NT2/D1 (cell line): ENCODE data around the gene DAB2.

Source experiments
- SUZ12 ChIP-seq: IDR thresholded peaks from 2 replicates; pipeline ENCODE4 v1.6.1; 2011; ENCODE audit not compliant: insufficient read length, insufficient read depth; ENCODE audit errors: extremely low read depth
- YY1 ChIP-seq: IDR thresholded peaks from 2 replicates; pipeline ENCODE4 v1.6.1; 2011; ENCODE audit not compliant: insufficient read length, insufficient read depth
- ZNF274 ChIP-seq: IDR thresholded peaks from 2 replicates; pipeline ENCODE4 v1.6.1; 2011; ENCODE audit warnings: mild to moderate bottlenecking, low read depth, low read length

DNA sequence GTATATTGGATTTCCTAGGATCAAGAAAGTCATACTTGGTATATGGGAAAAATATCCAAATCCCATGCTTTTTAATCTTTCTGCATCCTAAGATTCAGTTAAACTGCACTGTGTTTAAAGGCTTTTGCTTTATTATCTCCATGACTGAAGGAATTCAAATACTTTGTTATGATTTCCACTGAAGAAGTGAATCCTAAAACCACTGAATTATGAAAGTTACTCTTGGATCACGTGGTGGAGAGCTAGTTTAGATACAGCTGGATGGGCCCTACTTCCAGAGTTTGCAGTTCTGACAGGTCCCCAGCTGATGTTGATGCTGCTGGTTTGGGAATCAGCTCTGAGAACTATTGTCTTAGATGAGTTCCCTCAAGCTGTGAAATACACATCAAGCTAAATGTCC is 5.0 kb downstream of the DAB2 start:
- TF ChIP-seq ZNF274 (no peak), YY1 (no peak), SUZ12 (no peak)
